Muscle layer of duodenum (tissue), 2 donors: ENCODE measurements around the gene CAST.
A peak's percentile ranks its signal among the peaks of the same experiment; 100 is the strongest.
"Not testable (repeated sequence)": the region's sequence is repeated elsewhere in the genome, so short reads cannot be mapped to it uniquely, and the experiment has no call there.

Experiments used
- H3K27ac ChIP-seq: one replicate; pipeline ENCODE4 v1.7.0; 2013; ENCODE audit warnings: mild to moderate bottlenecking, low read length
- H3K27me3 ChIP-seq: one replicate; pipeline ENCODE4 v1.7.0; 2013; ENCODE audit warnings: low read depth, mild to moderate bottlenecking, control low read depth, low read length
- H3K36me3 ChIP-seq, 2 donors: one replicate each; pipeline ENCODE4 v1.7.0; 2013; ENCODE audit warnings: low read length in 2 of 2, control low read depth in 1 of 2, mild to moderate bottlenecking in 1 of 2; ENCODE audit not compliant: insufficient read depth in 2 of 2, control insufficient read depth in 1 of 2
- H3K4me1 ChIP-seq, 2 donors: one replicate each; pipeline ENCODE4 v1.7.0; 2013; ENCODE audit warnings: low read length in 2 of 2, mild to moderate bottlenecking in 2 of 2, control low read depth in 1 of 2, moderate library complexity in 1 of 2; ENCODE audit not compliant: insufficient read depth in 2 of 2, control insufficient read depth in 1 of 2
- H3K4me3 ChIP-seq, 2 donors: one replicate each; pipeline ENCODE4 v1.7.0; 2013; ENCODE audit warnings: low read length in 2 of 2, low read depth in 1 of 2, mild to moderate bottlenecking in 1 of 2
- H3K9me3 ChIP-seq, 2 donors: one replicate each; pipeline ENCODE4 v1.7.0; 2013; ENCODE audit warnings: low read length in 2 of 2, control low read depth in 1 of 2, mild to moderate bottlenecking in 1 of 2; ENCODE audit not compliant: control insufficient read depth in 1 of 2
- donor health status: healthy.

Gene CAST

GRCh38 chr5:96661855-96662724 lies at the start of gene CAST:
TSS of gene CAST (plus strand) at chr5:96662376. CDS start at chr5:96662423, 47 bp downstream.
- peaks cover 4 to 15% of the 10 kb centered on the region in 2 donors for H3K4me1 ChIP-seq
- peak within 1 kb of the TSS; percentile 96 for H3K27ac ChIP-seq
- H3K4me3 ChIP-seq: peak within 1 kb of the TSS; percentile 91 to 97
- no peaks in the 10 kb centered on the region for H3K27me3 ChIP-seq
- H3K9me3 ChIP-seq: no peaks in the 10 kb centered on the region
- H3K36me3 ChIP-seq: no peaks in the 10 kb centered on the region

- peak overlapping the region in 1 of 2 donors; percentile 21 for H3K4me3 ChIP-seq
- no peaks in the 10 kb centered on the region for H3K36me3 ChIP-seq
- peaks cover 0 to 4% of the 10 kb centered on the region in 2 donors for H3K4me1 ChIP-seq
- H3K27ac ChIP-seq: no peak overlapping the region
- no peaks in the 10 kb centered on the region for H3K9me3 ChIP-seq
- H3K27me3 ChIP-seq: no peaks in the 10 kb centered on the region
Measured at GRCh38 chr5:96614110-96614691, 48.0 kb upstream of the CAST start.

- no peaks in the 10 kb centered on the region for H3K27me3 ChIP-seq
- peaks cover 0 to 4% of the 10 kb centered on the region in 2 donors for H3K4me1 ChIP-seq
- H3K27ac ChIP-seq: no peak overlapping the region
- no peaks in the 10 kb centered on the region for H3K9me3 ChIP-seq
- no peaks in the 10 kb centered on the region for H3K36me3 ChIP-seq
- H3K4me3 ChIP-seq: no peak overlapping the region
Measured at GRCh38 chr5:96615223-96615622, 47.0 kb upstream of the CAST start.

- Histone ChIP-seq H3K27me3 (no peaks in the 10 kb centered on the region), H3K27ac (no peak overlapping the region), H3K36me3 (no peaks in the 10 kb centered on the region), H3K4me1 (peaks cover 0 to 4% of the 10 kb centered on the region in 2 donors), H3K9me3 (no peaks in the 10 kb centered on the region), H3K4me3 (no peak overlapping the region)
Measured at GRCh38 chr5:96616801-96617200, 45.4 kb upstream of the CAST start.

GRCh38 chr5:96618311-96619016 lies 43.7 kb upstream of the CAST start:
- not testable (repeated sequence) for H3K9me3 ChIP-seq, H3K36me3 ChIP-seq, H3K27me3 ChIP-seq

GRCh38 chr5:96619946-96620345 lies 42.2 kb upstream of the CAST start:
- Histone ChIP-seq H3K27ac (no peak overlapping the region), H3K4me1 (no peaks in the 10 kb centered on the region), H3K36me3 (no peaks in the 10 kb centered on the region), H3K9me3 (no peaks in the 10 kb centered on the region), H3K4me3 (no peak overlapping the region), H3K27me3 (no peaks in the 10 kb centered on the region)

More at GRCh38 chr5:96618311-96619016, 43.7 kb upstream of the CAST start:
- H3K4me1 ChIP-seq, H3K4me3 ChIP-seq, H3K27ac ChIP-seq: not testable (repeated sequence)

GRCh38 chr5:96624596-96624995 lies 37.6 kb upstream of the CAST start:
- H3K27ac ChIP-seq: no peak overlapping the region
- H3K4me1 ChIP-seq: no peaks in the 10 kb centered on the region
- H3K4me3 ChIP-seq: no peak overlapping the region
- no peaks in the 10 kb centered on the region for H3K27me3 ChIP-seq
- H3K36me3 ChIP-seq: no peaks in the 10 kb centered on the region
- H3K9me3 ChIP-seq: no peaks in the 10 kb centered on the region

GRCh38 chr5:96625365-96625764 lies 36.8 kb upstream of the CAST start:
- H3K4me3 ChIP-seq: no peak overlapping the region
- H3K27ac ChIP-seq: no peak overlapping the region
- no peaks in the 10 kb centered on the region for H3K27me3 ChIP-seq
- no peaks in the 10 kb centered on the region for H3K9me3 ChIP-seq
- H3K4me1 ChIP-seq: no peaks in the 10 kb centered on the region
- no peaks in the 10 kb centered on the region for H3K36me3 ChIP-seq

- H3K36me3 ChIP-seq: no peaks in the 10 kb centered on the region
- no peaks in the 10 kb centered on the region for H3K4me1 ChIP-seq
- H3K27ac ChIP-seq: no peak overlapping the region
- H3K27me3 ChIP-seq: no peaks in the 10 kb centered on the region
- H3K9me3 ChIP-seq: no peaks in the 10 kb centered on the region
- no peak overlapping the region for H3K4me3 ChIP-seq
Measured at GRCh38 chr5:96626956-96627355, 35.2 kb upstream of the CAST start.

- Histone ChIP-seq H3K4me3 (peak overlapping the region in 1 of 2 donors; percentile 23), H3K9me3 (no peaks in the 10 kb centered on the region), H3K27me3 (no peaks in the 10 kb centered on the region), H3K36me3 (no peaks in the 10 kb centered on the region), H3K4me1 (no peaks in the 10 kb centered on the region), H3K27ac (no peak overlapping the region)
Measured at GRCh38 chr5:96627792-96628398, 34.3 kb upstream of the CAST start.

GRCh38 chr5:96628406-96628805 lies 33.8 kb upstream of the CAST start:
- H3K27ac ChIP-seq: no peak overlapping the region
- H3K36me3 ChIP-seq: no peaks in the 10 kb centered on the region
- H3K4me3 ChIP-seq: no peak overlapping the region
- H3K27me3 ChIP-seq: no peaks in the 10 kb centered on the region
- no peaks in the 10 kb centered on the region for H3K9me3 ChIP-seq
- H3K4me1 ChIP-seq: no peaks in the 10 kb centered on the region
